ENCODE data around the gene METTL8.
"Not testable (repeated sequence)": the region's sequence is repeated elsewhere in the genome, so short reads cannot be mapped to it uniquely, and the experiment has no call there.

The METTL8 gene

DNA sequence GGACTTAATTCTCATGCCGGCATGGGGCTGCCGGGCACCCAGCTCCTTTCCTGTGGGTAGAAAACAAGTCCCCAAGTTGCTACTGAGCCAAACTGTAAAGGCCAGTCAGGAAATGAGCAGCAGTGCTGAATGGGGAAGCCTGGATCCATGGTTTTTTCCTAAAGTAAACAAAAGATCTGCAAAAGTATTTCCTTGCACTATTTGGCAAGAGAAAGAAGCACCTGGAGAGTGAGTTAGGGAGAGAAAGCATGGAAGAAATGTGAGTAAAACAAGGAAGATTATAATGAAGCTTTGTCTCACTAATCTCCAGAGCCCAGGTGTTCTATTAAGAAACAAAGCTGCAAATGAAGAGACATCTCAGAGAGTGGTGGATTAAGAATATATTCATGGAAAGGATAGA is 117.6 kb downstream of the METTL8 start:
- in situ Hi-C loops (cut with MboI; ENCODE audit: low sequenced_read_pairs) = no loop called here

- in situ Hi-C loops (cut with MboI; ENCODE audit: low sequenced_read_pairs) = no loop called here
Observed at GRCh38 chr2:171315781-171316180, 118.0 kb downstream of the METTL8 start.

DNA sequence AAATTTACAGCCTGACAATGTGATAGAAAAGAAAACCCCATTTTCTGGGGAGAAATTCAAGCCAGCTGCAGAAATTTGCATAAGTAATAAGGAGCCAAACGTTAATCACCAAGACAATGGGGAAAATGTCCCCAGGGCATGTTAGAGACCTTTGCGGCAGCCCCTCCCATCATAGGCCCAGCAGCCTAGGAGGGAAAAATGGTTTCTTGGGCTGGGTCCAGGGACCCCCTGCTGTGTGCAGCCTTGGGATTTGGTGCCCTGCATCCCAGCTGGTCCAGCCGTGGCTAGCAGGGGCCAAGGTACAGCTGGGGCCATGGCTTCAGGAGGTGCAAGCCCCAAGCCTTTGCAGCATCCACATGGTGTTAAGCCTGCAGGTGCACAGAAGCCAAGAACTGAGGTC is 121.6 kb downstream of the METTL8 start:
- in situ Hi-C loops (cut with MboI; ENCODE audit: low sequenced_read_pairs) = not testable (repeated sequence)

DNA sequence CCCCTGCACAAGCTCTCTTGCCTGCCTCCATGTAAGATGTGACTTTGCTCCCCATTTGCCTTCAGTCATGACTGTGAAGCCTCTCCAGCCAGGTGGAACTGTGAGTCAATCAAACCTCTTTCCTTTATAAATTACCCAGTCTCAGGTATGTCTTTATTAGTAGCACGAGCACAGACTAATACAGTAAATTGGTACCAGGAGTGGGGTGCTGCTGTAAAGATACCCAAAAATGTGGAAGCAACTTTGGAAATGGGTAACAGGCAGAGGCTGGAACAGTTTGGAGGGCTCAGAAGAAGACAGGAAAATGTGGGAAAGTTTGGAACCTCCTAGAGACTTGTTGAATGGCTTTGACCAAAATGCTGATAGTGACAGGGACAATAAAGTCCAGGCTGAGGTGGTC is 122.2 kb downstream of the METTL8 start:
- in situ Hi-C loops (cut with MboI; ENCODE audit: low sequenced_read_pairs) = not testable (repeated sequence)

DNA sequence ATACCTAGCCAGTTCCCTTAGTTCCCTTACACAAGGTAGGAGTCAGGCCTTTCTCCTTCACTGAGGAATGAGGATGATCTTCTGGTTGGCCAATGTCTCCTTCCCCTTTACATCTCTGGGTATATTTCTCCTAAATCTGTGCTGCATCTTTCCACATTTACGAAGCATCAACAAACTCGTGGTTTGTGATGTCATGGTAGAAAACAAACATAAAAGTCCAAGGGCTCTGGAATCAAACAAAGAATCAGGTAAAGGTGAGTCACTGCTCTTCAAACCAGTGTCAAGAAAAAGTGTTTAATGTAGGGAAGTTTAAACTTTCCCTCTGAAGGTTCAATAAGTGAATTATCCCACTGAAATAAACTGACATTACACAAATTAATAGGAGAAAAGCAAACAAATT is 122.9 kb downstream of the METTL8 start:
- in situ Hi-C loops (cut with MboI; ENCODE audit: low sequenced_read_pairs) = no loop called here

DNA sequence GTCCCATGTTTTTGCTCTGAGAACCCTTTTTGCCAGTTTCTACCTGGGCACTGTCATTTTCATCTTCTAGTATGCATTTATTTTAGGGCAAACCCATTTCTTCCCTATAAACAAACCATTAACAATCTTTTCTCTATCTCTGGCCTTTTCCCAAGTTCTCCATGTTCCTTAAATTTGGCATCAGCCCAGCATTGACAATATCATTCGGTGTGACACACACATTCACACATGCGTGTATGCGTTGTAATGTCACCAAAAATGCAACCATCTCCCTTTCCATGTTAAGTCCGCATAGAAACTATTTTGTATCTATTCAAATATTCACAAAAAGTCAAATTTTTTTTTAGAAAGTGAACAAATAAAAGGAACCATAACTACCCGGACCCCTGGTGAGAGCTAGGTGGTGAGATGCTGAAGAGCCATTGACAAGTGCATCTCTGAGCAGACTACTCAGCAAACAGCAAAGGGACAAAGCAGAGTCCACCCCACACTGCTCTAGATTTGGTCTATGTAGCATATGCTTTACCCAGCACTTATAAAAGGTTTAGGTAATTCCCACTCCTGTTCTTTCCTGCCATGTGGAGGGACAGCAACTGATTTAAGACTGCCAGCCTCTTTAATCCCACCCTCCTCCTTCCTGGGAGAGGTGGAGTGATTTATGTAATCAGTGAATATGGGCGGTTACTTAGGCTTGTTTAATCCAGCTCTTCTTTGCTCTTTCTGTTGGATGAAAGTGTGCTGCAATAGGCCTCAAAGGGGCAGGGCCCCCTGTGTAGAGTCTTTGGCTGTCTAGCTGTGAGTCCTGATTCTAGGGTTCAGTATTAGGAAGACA is 124.1 kb downstream of the METTL8 start:
- in situ Hi-C loops (cut with MboI; ENCODE audit: low sequenced_read_pairs) = no loop called here

DNA sequence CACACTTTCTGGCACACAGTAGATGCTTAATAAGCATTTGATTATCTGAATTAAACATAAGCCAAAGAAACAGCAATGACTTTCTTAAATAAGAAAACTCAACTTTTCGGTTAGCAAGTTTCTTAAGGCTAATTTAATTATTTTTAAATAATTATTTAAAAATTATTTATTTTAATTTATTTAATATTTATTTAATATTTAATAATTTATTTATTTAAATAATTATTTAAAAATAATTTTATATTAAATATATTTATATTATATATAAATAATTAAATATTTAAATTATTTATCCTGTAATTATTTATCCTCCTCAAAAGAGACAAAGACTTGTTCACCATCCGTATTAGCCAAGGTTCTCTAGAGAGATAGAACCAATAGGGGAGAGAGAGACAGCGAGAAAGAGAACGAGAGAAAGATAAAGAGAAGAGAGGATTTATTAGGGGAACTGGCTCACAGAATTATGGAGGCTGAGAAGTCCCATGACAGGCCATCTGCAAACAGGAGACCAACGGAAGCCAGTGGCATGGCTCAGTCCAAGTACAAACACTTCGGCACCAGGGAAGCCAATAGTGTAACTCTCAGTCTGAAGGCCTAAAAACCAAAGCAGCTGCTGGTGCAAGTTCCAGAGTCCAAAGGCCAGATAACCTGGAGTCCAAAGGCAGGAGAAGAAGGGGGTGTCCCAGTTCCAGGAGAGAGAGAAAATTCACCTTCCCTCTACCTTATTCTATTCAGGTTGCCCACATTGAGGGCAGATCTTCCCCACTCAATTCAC is 125.3 kb downstream of the METTL8 start:
- in situ Hi-C loops (cut with MboI; ENCODE audit: low sequenced_read_pairs) = no loop called here

- in situ Hi-C loops (cut with MboI; ENCODE audit: low sequenced_read_pairs) = no loop called here
Observed at GRCh38 chr2:171307560-171307959, 126.2 kb downstream of the METTL8 start.

DNA sequence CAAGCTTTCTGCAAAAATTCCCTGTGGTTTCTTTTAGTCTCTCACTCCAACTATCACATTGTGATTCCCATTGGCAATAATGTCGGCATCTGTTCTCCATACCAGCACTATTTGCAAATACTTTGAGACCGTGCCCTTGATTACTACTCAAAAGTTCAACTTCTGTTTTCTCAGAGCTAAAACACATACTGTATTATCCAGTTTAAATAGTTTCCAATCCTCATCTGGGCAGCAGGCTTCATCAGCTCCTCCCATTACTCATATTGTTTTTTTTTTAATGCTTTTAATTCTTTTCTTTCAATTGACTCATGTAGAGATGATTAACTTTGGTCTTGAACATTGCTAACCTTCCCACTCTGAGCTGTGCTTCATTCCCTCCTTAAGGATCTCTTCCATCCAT is 135.8 kb downstream of the METTL8 start:
- in situ Hi-C loops (cut with MboI; ENCODE audit: low sequenced_read_pairs) = no loop called here

DNA sequence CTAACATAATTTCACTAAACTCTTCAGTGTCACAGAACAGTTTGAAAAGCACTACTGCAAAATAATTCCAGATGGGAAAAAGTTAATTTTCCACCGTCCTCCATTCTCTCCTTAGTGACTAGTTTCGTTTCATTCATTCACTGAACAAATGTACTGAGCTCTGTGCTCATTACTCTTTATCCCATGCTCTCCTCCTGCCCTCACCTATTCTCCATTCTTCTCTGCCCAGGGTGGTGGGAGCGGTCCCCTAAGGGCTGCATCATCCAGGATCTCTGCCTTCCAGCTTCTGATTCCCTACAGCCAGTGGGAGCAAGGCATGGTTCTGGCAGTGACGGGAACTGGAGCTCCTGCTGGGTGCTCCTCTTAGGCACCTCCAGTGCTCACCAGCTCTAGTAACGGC is 139.2 kb downstream of the METTL8 start:
- in situ Hi-C loops (cut with MboI; ENCODE audit: low sequenced_read_pairs) = no loop called here

GRCh38 chr2:171293661-171294060 is 140.1 kb downstream of the METTL8 start:
- in situ Hi-C loops (cut with MboI; ENCODE audit: low sequenced_read_pairs) = no loop called here

DNA sequence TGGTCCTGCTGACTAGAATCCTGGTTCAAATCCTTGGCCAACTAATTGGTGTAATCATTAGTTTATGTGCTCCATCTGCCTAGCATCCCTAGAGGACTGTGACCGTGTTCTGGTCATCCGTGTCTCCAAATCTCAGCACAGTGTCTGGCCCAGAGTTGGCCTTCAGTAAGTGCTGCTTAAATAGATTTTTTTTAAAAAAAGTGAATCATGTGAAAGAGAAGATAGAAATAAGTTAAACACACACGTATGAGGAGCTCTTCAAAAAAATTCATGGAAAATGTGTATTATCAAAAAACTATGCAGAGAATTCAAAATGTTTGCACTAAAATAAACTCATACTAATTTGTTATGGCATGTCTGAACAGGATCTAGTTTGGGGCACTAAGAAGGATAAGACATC is 143.8 kb downstream of the METTL8 start:
- in situ Hi-C loops (cut with MboI; ENCODE audit: low sequenced_read_pairs) = no loop called here

DNA sequence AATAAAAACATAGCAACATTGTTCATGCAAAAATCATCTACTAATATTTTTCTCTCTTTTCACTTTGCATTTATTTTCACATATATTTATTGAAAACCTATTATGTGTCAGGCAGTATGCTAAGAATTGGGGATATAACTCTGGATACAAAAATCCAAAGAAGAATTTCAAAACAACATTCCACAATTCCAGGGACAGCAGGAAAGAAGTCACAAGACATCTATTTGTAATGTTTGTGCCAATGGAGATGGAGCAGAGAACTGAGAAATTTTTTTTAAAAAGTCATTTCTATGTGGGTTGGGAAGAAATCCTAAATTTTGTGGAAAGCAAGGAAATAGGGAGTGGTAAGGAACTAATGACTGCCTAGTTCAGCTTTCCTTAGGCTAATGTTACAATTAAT is 144.5 kb downstream of the METTL8 start:
- in situ Hi-C loops (cut with MboI; ENCODE audit: low sequenced_read_pairs) = no loop called here

DNA sequence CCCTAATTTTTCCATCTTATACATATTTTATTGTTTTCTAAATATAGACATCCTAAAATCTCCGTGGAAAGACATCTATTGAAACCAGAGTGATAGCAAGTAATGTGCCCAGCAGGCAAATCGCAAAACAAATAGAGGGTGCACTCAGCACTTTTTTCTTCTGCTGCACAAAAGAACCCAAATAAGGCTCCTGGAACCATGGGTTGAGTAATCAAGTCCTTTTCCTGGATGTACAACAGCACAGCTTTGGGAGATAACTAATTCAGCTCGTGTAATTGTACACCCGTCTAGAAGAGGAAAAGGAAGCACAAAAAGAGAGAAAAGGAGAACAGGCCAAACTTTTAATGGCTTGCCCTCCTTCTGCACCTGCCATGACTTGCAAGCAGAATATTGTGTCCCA is 146.2 kb downstream of the METTL8 start:
- in situ Hi-C loops (cut with MboI; ENCODE audit: low sequenced_read_pairs) = no loop called here

DNA sequence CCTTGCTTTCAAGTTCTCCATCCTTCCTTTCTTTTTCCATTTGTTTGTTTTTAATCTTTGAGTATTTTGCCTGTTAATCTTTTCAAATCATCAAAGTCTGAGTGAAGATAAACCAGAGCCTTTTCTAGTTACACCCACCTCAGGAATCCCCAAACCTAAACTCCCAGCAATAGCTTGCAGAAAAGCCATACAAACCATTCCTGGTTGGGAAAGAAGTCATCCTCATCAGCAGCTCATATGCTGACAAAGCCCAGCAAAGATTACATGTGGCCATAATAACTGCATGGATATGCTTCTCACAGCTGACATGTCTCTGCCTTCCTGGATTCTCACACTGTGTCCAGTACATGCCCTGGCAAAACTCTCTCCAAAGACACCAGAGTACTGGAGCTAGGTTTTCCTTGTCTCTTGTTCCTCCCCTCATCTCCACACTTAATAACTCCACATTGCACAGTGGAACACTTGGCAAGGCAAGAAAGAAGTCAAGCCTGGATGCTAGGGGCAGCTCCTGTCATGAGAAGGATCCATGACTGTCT is 146.7 kb downstream of the METTL8 start:
- in situ Hi-C loops (cut with MboI; ENCODE audit: low sequenced_read_pairs) = no loop called here

GRCh38 chr2:171281110-171281509 is 152.7 kb downstream of the METTL8 start:
- in situ Hi-C loops (cut with MboI; ENCODE audit: low sequenced_read_pairs) = no loop called here

DNA sequence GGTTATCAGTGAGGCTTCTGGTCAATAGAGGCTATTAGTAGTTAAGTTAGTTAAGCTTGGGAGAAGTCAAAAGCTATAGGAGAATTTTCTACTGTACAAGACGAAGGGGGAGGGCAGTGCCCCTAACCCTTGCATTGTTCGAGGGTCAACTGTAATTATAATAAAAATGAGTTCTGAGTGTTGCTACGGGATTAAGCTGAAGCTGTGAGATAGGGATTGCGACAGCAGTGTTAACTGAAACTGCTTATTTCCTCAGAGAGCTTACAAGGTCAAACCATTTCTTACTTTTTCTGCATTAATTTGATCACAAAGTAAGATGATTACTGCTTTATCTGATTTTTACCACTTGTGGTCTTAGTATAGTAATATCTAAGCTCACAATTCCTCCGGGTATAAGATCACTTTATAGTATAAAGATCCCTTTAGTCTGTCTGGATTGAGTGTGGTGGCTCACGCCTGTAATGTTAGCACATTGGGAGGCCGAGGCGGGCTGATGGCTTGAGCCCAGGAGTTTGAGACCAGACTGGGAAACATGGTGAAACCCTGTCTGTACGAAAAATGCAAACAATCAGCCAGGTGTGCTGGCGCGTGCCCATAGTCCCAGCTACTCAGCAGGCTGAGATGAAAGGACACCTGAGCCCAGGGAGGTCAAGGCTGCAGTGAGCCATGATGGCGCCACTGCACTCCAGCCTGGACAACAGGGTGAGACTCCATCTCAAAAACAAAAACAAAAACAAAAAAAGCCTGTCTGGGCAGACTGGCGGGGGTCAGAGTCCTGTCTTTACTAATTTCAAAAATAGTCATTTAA is 153.6 kb downstream of the METTL8 start:
- in situ Hi-C loops (cut with MboI; ENCODE audit: low sequenced_read_pairs) = no loop called here

- in situ Hi-C loops (cut with MboI; ENCODE audit: low sequenced_read_pairs) = no loop called here
Observed at GRCh38 chr2:171274757-171275156, 159.0 kb downstream of the METTL8 start.

DNA sequence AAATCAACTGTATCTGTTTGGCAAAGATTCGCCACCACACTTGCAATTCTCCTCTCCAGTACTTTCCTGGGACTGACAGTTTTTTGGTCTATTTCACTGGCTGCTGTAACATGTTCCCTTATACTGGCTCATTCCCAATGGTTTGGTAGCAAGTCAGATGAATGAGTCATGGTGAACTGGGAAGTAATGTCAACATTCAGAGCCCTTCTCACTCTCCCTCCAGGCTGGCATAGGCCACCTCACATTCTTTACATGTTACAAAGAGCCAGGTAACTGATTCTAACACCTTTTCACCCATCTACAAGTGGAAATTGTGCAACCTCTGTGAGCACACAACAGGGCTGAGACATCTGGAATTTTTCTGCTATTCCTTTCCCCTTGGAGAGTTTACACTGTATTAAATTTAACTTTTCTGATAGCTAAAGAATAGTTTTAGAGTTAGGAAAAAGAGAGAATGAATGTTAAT is 161.8 kb downstream of the METTL8 start:
- in situ Hi-C loops (cut with MboI; ENCODE audit: low sequenced_read_pairs) = no loop called here

GRCh38 chr2:171271386-171271785 is 162.4 kb downstream of the METTL8 start:
- in situ Hi-C loops (cut with MboI; ENCODE audit: low sequenced_read_pairs) = no loop called here
